CD4-positive, alpha-beta T cell treated with Interleukin-21 for 1 hour (primary cell): Measurements from ENCODE around the gene CAMK1G.
A peak's percentile ranks its signal among the peaks of the same experiment; 100 is the strongest.

Source experiments
- DNase-seq: peaks from one replicate; pipeline ENCODE4 v3.0.0-alpha.2; 2020

The CAMK1G gene

DNA sequence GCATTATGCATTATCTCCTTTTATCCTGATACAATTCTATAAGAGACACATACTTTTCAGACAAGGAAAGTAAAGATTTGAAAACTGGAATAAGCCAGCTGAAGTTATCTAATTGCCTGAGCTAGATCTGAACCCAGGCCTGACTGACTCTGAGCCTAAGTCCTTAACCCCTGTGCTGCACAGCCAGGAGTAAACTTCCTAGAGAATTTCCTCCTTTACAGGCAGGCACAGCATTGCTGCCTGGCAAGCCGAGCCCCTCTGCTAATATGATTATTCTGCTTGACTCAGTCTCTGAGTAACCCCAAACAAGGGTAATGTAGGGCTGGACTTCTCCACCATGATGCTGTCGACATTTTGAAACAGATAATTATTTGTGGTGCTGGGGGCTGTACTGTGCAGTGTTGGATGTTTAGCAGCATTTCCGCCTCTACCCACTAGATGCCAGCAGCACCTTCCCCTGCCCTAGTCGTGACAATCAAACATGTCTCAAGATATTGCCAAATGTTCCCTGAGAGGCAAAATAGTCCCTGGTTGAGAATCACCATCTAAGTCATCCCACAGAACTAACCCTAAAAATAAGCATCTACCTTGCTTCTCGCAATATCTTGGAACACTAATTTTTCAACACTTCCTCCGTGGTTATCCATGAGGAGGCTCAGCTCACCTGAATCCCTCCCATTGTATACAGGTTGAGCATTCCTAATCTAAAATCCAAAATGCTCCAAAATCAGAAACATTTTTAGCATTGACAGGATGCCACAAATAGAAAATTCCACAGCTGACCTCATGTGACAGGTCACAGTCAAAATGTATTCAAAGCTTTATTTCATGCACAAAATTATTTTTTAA is 18.5 kb downstream of the CAMK1G start:
- DNase-seq: peak; percentile 42

DNA sequence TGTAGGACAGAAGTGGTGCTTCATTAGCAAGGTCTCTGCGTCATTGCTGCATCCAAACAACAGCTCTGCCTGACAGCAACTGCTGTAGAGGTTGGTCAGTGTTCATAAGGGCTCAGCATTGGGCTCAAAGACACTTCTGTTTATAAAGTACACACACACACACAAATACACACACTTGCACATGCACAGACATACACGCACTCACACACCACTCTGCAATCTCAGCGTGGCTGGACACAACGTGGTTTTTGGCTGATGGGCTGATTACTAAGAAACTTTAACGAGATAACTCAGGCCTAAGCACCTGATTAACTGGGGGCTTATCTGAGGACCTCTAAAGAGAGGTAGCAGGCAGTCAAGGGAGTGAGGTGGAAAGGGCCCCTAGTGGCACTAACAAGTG is 20.4 kb downstream of the CAMK1G start:
- DNase-seq: no peak

DNA sequence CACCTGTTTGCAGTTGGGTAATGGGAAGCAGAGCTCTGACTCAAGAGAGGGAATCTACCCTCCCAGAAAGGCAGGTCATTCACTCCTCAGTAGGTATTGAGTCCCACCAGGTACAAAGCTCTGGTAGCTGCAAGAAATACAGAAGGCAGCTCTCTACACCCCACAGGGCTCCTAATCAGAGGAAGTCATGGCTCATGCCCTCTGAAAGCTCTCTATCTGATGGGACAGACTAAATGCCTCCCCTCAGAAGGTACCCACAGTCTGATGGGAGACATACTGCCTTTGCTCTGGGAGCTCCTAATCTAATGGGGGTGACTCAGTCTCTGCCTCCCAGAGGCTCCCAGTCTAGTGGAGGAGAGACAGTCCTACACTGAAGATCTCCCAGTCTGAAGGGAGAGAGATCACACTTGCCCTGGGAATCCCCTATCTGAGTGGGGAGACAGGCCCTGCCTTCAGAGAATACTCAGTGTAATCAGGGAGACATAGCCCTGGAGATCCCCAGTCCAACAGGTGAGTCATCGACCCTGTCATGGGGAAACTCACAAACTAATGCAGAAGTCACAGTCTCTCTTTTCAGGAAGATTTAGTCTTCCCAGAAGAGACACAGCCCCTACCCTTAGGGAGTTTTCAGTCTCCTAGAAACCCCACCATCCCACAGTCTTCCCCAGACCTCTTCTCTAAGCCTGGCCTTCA is 23.7 kb downstream of the CAMK1G start:
- no peak for DNase-seq

DNA sequence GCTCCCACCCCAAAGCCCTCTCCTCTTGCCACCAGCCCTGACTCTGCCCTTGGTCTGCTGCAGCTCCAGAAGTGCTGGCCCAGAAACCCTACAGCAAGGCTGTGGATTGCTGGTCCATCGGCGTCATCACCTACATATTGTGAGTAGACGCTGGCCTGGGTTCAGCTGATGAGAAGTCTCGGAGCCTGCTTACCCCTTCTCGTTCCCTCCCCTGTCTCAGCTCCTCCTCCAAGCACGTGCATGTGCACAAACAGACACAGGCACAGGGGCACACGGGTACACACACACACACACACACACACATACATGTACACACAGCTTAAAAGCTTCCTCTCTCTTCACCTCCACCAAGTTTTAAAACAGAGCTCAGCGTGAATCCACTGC is 24.3 kb downstream of the CAMK1G start:
- no peak for DNase-seq

DNA sequence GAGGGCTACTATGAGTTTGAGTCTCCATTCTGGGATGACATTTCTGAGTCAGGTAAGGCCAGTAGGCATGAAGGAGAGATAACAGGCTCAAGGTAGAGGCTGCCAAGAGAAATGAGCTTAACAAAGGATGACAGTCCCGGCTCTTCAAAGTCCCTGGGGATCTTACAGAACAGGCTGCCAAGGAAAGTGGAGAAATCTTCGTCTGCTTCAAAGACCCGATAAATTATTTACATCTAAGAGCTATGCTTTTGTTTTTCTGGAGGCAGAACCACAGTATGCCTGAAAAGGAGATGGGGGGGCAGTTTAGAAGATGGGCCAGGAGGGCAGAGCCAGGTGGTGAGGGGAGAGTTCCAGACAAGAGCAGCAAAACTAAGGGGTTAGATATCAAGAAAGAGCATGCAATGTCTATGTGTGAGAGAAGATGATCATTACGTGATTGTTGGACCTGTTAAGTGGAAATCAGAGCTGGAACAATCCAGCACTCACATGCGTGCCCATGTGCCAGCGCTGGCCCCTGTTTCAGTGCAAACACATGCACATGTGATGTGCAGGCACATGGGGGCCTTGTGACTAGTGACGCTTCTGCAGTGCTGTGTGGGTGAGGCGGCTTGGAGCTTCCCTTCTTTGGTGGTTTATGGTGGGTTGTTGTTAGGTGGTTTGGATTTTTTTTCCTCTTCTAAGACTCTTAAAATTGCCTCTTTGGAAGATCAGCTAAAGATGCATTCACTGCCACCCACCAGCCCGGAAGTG is 25.7 kb downstream of the CAMK1G start:
- DNase-seq: no peak

DNA sequence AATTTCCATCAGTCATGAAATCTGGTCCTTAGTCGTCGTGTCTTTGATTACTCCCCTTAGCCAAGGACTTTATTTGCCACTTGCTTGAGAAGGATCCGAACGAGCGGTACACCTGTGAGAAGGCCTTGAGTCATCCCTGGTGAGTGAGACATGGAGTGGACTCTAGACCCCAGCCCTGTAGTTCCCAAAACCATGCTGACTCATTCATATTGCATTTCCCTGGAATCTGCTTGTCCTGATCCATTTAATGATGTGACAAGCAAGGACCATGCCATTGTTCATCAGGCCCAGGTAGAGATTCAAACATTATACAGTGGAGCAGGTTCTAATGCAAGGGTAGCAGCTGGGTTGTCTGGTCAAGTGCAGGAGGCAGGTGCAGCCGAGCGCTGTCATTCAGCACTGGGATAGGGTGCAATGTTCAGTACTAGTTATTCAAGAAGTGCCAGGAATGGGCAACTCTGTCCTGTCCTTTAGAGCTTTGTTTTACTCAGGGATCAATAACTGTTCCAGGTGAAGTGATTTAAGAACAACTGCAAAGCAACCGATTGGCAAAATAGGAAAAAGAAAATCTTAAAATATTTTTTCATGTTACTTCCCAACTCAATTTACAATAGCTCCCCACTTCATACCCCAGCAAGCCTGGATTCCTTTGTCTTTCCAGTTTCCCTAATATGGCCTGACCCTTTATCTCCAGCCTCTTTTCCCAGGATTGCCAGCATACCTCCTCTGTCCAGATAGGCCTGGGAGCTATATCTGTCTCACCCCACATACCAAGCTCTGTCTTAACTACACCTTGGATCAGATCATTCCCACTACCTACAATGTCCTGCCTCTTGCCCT is 26.5 kb downstream of the CAMK1G start:
- no peak for DNase-seq

DNA sequence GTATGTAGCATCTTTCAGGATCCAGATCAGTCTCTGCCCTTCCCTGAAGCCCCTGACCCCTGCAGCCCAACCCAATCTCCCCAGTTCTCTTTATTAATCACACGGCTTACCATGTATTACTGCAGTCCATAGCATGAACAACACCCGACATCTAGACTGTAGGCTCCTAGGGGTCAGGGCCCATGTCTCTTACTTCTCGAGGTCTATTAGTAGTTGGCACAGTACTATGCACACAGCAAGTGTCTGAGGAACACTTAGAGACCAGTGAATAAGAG is 27.1 kb downstream of the CAMK1G start:
- no peak for DNase-seq

DNA sequence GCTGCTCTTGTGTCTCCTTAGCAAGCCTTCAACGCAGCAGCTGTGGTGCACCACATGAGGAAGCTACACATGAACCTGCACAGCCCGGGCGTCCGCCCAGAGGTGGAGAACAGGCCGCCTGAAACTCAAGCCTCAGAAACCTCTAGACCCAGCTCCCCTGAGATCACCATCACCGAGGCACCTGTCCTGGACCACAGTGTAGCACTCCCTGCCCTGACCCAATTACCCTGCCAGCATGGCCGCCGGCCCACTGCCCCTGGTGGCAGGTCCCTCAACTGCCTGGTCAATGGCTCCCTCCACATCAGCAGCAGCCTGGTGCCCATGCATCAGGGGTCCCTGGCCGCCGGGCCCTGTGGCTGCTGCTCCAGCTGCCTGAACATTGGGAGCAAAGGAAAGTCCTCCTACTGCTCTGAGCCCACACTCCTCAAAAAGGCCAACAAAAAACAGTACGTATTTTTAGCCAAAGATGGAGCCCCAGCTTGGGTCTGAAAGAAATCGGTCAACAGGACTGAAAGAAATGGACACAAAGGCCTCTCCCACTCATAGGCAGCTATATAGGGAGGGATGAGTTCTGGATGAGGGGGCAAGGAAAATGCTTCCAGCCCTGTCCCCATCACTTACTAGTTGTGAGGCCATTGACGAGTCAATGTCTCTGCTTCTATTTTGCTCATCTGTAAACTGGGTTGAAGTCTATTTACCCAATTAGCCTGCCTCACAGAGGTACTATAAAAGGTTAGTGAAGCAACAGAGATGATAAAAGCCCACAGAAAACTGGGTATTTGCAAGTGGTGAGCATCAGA is 28.5 kb downstream of the CAMK1G start:
- peak; percentile 5 for DNase-seq

DNA sequence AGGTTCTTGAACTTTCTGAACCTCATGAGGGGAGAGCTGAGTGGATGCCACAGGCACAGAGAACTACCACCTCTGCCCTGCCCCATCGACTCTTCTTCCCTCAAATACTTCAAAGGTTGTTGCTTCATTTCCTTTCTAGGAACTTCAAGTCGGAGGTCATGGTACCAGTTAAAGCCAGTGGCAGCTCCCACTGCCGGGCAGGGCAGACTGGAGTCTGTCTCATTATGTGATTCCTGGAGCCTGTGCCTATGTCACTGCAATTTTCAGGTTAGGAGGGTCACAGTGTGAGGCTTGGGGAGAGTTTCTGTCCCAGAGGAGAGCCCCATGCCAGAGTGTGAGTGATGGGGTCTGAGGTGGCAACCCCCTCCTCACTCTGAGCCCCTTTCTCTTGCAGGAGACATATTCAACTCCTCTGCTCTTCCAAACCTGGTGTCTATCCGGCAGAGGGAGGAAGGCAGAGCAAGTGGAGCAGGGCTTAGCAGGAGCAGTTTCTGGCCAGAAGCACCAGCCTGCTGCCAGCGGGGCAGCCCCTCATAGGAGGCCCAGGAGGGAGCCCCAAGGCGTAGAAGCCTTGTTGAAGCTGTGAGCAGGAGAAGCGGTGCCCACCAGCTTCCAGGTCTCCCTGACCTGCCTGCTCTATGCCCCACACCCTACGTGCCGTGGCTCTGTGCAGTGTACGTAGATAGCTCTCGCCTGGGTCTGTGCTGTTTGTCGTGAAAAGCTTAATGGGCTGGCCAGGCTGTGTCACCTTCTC is 29.3 kb downstream of the CAMK1G start:
- DNase-seq: no peak

DNA sequence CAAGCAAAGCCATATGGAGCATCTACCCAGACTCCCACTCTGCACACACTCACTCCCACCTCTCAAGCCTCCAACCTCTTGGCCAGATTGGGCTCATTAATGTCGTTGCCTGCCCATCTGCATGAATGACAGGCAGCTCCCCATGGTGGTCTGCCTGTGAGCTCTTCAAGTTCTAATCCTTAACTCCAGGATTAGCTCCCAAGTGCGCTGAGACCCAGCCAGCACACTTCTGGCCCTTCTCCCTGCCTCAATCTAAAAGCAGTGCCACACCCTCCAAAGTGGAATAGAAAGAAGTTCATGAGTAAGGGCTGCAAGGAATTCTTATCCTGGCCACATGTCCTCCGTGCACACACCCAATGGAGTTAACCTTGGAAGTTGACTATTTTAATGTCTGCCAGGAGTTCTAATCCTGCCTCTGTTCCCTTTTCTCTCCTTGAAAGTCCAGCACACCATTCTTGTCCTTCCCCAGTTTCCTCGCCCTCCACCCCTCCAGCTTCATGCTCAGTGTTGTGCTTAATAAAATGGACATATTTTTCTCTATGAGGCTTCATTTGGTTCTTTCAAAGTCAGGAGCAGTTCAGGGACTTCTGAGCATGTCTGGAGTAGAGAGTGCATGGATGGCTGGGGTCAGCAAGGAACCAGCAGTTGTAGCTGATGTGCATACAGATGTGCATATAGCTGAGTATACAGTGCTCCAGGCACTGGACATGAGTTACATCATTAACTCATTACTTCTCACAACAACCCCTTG is 30.1 kb downstream of the CAMK1G start:
- DNase-seq: no peak

DNA sequence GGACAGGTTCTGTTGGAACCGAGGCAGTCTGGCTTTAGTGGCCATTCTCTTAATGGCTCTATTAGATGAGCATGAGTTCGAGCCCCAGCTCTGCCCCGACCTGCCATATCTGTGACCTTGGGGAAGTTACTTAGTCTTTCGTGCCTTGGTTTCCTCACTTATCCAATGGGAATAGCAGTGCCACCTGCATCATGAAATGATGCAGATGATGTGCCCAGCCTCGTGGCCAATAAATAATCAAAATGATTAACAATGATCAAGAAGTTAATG is 30.6 kb downstream of the CAMK1G start:
- no peak for DNase-seq

DNA sequence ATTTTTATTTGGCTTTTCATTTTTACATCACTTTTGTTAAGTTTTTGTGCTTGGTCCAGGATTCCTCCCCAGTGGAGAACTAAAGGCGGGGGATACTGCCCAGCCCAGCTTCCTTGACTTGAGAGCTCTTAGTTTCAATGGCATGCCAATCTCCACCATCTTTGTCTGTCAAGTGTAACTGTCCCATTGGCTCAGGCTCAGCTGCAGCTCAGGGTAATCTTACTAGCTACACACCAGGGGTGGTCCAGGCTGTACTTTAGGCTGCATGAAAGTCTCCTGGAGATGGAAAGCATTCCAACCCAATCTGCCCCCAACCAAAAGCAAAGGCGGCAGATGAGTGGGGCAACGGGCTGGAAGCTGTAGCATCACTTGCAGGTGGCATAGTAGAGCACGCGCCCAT is 31.4 kb downstream of the CAMK1G start:
- no peak for DNase-seq

DNA sequence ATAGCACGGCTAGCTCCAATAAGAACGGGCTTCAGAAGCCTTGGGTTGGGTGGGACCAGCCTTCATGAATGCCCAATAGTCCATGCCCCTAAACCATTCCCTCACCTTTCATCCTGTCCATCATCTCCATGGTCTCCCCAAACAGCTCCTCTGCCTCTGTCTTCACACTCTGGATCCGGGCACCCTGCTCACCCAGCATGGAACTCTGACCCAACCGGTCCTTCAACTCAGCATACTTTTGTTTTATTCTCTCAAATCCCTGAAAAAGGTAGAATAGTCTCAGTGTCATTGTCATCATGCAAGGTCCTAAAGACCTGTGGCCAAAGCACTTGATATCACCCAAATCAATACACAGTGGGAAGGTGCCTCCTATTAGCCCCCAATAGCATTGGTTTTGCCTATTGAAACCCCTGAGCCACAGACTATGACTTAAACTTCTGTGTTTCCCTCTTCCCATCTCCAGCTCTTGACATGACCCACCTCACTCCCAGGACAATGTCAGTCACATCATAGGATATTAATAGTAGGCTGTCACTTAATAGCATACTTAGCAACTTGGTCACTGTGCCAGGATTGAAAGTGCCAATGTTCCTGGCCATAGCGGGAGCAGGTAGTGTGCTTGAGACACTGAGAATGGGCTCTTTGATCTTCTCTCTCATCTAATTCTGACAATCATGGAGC is 33.0 kb downstream of the CAMK1G start:
- no peak for DNase-seq

DNA sequence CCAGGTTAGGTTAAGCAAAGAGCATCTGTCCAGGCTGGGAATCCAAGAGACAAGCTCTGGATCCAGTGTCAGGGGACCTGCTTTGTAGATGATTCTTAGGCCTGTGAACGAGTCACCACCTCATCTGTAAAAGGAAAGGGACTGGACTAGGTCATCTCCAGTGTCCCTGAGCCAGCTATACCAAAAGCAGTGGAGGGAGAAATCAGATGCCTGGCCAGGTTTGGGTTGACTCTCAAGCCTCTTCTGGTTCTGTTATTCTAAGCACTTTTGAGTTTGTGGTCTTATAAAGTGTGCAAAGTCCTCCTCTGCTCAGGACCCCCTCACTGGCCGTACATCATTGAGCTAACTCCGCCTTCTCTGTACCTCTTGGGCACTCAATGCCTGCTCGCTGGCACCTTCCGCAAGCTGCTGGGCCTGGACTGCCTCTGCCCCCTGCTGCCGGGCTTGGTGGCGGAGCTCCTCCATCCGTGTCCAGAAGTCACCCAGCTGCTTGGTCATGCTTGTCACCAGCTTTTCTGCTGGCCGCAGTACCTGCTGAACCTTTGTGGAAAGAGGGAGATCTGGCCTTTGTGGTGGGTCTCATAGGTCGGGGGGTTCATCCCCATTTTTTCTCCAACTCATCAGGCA is 33.6 kb downstream of the CAMK1G start:
- DNase-seq: no peak

DNA sequence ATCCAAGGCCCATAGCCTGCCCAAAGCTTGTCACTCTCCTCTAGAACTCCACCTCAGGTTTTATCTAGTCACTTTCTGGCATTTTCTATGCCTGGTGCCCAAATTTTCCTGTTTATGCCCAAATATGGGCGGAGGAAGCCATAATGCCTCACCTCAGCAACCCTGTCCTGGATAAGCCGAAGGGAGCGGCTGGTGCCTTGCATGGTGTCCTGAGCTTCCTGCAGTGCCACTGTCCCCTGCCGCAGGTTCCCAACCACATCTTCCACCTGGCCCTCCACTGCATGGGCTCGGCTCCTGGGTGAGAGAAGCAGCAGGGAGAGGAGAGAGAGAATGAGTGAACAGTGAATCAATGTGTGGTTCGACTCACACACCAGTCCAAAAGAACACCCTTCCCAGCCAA is 34.2 kb downstream of the CAMK1G start:
- no peak for DNase-seq

DNA sequence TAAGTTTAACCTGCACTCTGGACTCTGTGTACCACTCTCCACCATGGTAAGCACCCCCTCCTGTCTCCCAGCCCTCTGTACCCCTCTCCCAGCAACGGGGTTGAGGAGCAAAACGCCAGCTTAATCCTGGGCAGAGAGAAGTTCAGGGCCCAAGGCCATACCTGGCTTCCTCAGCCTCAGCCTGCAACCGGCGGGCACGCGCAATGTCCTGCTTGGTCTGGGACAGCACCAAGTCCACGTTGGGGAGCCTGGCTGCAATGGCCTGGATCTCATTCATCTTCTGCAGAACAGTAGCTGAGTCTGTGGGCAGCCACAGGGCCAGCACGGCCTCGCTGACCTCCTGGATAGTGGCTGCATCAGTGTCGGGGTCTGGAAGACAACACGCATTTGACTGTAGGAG is 34.8 kb downstream of the CAMK1G start:
- no peak for DNase-seq

DNA sequence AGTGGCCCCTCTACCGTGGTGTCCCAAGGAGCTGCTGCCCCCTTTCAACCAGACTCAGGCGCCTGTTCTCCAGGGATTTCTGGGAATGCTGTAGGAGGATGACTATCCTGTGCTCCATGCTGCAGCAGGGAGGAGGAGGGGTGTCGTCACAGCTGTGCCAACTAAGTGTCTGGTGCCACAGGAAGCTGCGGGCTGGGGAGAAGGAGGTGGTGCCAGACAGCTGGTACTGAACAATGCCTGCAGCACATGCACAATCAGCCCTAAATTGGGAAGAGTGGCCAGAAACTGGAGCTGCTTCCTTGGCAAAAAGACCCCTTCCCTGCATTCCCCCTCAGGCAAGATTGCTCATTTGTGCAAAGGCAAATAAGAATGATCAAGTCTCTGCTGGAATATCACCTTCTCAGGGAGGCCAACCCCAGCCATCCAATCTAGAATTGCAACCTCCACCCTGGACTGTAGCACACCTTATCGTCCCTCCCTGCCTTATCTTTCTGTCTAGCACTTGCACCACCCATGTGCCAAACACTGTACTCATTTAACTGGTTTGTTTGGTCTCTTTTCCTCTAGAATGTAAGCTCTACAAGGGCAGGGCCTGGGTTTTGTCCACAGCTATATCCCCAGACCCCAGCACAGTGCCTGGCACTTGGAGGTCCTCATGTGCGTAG is 35.4 kb downstream of the CAMK1G start:
- DNase-seq: peak; percentile 7

DNA sequence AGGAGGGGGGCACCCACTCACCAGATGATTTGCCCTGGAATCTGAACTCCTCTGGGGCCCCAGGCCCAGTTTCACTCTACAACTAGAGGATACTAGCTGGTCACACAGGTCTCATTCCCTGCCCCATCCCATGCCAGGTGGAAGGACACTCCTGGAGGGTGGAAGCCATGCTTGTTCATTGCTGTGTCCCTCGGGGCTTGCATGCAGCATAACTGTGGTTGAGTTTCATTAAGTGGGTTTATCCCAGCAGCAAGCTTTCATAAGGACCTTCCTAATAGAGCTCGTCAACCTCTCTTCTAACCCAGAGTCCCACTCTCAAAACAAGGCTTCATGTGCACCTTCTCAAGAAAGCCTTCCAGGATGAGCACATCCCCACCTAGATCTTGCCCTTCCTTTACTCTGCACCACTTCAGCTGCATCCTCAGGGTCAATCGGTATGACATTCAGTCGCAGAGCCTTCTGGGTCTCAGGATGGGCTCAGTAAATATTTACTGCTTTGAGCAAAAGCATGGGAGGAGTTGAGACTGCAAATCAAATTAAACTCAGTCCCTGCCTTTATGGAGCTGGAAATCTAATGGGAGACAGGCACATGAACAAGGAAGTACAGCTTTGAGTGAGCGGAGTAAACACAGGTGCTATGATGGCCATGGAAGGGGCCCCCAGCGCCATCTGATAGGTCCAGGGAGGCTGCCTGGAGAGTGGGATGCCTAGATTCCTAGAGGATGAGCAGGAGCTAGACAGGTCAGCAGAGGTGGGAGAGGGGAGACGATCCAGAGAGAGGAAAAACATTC is 36.4 kb downstream of the CAMK1G start:
- no peak for DNase-seq

DNA sequence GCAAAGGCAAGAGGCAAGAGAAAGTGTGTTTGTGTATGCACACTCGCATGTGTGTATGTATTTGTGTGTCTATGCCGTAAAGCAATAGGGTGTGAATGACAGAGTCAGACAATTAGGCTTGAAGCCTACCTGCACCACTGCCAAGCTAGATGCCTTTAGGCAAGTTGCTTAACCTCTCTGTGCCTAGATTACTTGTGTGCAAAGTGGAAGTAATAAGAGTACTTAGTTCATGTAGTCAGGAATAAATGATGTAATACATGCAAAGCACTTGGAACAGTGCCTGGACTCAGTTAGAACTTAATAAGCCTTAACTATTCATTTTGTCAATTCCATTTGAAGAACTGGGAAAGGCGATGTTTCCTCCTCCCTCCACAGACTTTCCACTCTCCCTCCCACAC is 37.0 kb downstream of the CAMK1G start:
- DNase-seq: no peak
